SK-N-SH (cell line): Measurements from ENCODE around the gene MBTPS1. TPM values are rescaled to one million over a fixed set of nuclear protein-coding genes. Genes with fewer than 3 reads are reported as not detected.

ENCODE experiments used
- CTCF ChIA-PET: fragments of 300-600, 350-600 bp; formaldehyde crosslinking; extraction: SDS; loops from one replicate; lab custom pipeline; 2021; lab: Yijun Ruan, JAX
- POLR2A ChIA-PET: fragments of 350-600 bp; sonication (Branson Sonifier 250); formaldehyde crosslinking; extraction: SDS; loops from one replicate; lab custom pipeline; 2020; ENCODE audit warnings: antibody characterized with exemption, inconsistent platforms; lab: Yijun Ruan, JAX
- DNase-seq: peaks from one replicate; pipeline ENCODE4 v3.0.0; 2012
- H2AFZ ChIP-seq: fragments of 200-600 bp; sonication (generic); 2 replicates; pipeline ENCODE4 v1.8.1; 2016; ENCODE audit warnings: antibody characterized with exemption, mild to moderate bottlenecking, low read depth
- H3F3A ChIP-seq: fragments of 200-600 bp; sonication (generic); replicated peaks from 2 replicates; pipeline ENCODE3; 2016; ENCODE audit warnings: antibody characterized with exemption, mild to moderate bottlenecking; ENCODE audit not compliant: insufficient read depth
- H3K27ac ChIP-seq, 2 experiments: fragments of 200-500 bp in 1 of 2; fragments of 200-600 bp in 1 of 2; sonication (Bioruptor generic) in 1 of 2; sonication (generic), shearing (Covaris generic) in 1 of 2; 2 replicates each; pipeline versions ENCODE4 v1.5.1 to v1.6.1; 2014 to 2016; ENCODE audit warnings: low read depth in 2 of 2, inconsistent platforms in 1 of 2, low read length in 1 of 2, mild to moderate bottlenecking in 1 of 2, mixed read lengths in 1 of 2
- H3K27me3 ChIP-seq: fragments of 200-600 bp; sonication (generic), shearing (Covaris generic); 2 replicates; pipeline ENCODE4 v1.6.1; 2016; ENCODE audit warnings: mixed run types; ENCODE audit not compliant: insufficient read depth
- H3K36me3 ChIP-seq, 2 experiments: fragments of 200-500 bp in 1 of 2; fragments of 200-600 bp in 1 of 2; sonication (Bioruptor generic) in 1 of 2; sonication (generic) in 1 of 2; replicated peaks in 1 of 2; 2 replicates each; pipeline versions ENCODE3 to v1.5.1; 2014 to 2016; ENCODE audit warnings: low read length in 1 of 2, mild to moderate bottlenecking in 1 of 2; ENCODE audit not compliant: insufficient read depth in 2 of 2, control insufficient read depth in 1 of 2
- H3K4me1 ChIP-seq, 2 experiments: fragments of 200-500 bp in 1 of 2; fragments of 200-600 bp in 1 of 2; sonication (Bioruptor generic) in 1 of 2; sonication (generic), shearing (Covaris generic) in 1 of 2; 2 replicates each; pipeline versions ENCODE4 v1.5.1 to v1.6.1; 2014 to 2016; ENCODE audit warnings: low read depth in 1 of 2, low read length in 1 of 2, mixed run types in 1 of 2; ENCODE audit not compliant: insufficient read depth in 2 of 2, control insufficient read depth in 1 of 2
- H3K4me2 ChIP-seq: fragments of 200-600 bp; sonication (generic), shearing (Covaris generic); 2 replicates; pipeline ENCODE4 v1.6.1; 2017; ENCODE audit warnings: mixed run types
- H3K4me3 ChIP-seq, 2 experiments: fragments of 200-500 bp in 1 of 2; fragments of 200-600 bp in 1 of 2; sonication (Bioruptor generic) in 1 of 2; sonication (generic), shearing (Covaris generic) in 1 of 2; 2 replicates each; pipeline versions ENCODE4 v1.5.1 to v1.8.1; 2014 to 2016; ENCODE audit warnings: low read depth in 2 of 2, inconsistent platforms in 1 of 2, low read length in 1 of 2, mild to moderate bottlenecking in 1 of 2, mixed read lengths in 1 of 2, moderate library complexity in 1 of 2
- H3K79me2 ChIP-seq: fragments of 200-600 bp; sonication (generic); 2 replicates; pipeline ENCODE4 v1.8.1; 2017; ENCODE audit warnings: mild to moderate bottlenecking; ENCODE audit not compliant: insufficient read depth
- H3K9ac ChIP-seq: fragments of 200-600 bp; sonication (generic); 2 replicates; pipeline ENCODE4 v1.6.1; 2017; ENCODE audit warnings: mixed run types
- H3K9me2 ChIP-seq: fragments of 200-600 bp; sonication (generic); 2 replicates; pipeline ENCODE4 v1.6.1; 2017; ENCODE audit warnings: mixed run types
- H3K9me3 ChIP-seq: fragments of 200-600 bp; sonication (generic); 2 replicates; pipeline ENCODE4 v1.6.1; 2017; ENCODE audit warnings: mixed run types, mild to moderate bottlenecking, moderate library complexity
- H4K20me1 ChIP-seq: fragments of 200-600 bp; sonication (generic); 2 replicates; pipeline ENCODE4 v1.6.1; 2017; ENCODE audit warnings: mild to moderate bottlenecking, mixed run types; ENCODE audit not compliant: insufficient read depth
- EZH2phosphoT487 ChIP-seq: fragments of 200-600 bp; sonication (generic); IDR thresholded peaks from 2 replicates; pipeline ENCODE4 v1.6.1; 2017; ENCODE audit warnings: low read depth, mixed run types, mild to moderate bottlenecking, antibody characterized with exemption, moderate library complexity, borderline replicate concordance
- FOXJ3 ChIP-seq: sonication (generic); formaldehyde crosslinking; IDR thresholded peaks from 2 replicates; pipeline ENCODE4 v1.5.1; 2020; ENCODE audit warnings: mild to moderate bottlenecking, missing genetic modification reagents
- GABPA ChIP-seq: IDR thresholded peaks from 2 replicates; pipeline ENCODE4 v1.4.0; 2012; ENCODE audit warnings: low read depth, mild to moderate bottlenecking
- MXI1 ChIP-seq: IDR thresholded peaks from 2 replicates; pipeline ENCODE4 v1.6.1; 2012; ENCODE audit warnings: mild to moderate bottlenecking, low read depth, low read length, improper control_type of control experiment
- NFIC ChIP-seq: IDR thresholded peaks from 2 replicates; pipeline ENCODE4 v1.4.0; 2012; ENCODE audit warnings: borderline replicate concordance
- NRF1 ChIP-seq: IDR thresholded peaks from 2 replicates; pipeline ENCODE4 v1.6.1; 2012; ENCODE audit warnings: low read depth, mild to moderate bottlenecking, low read length
- POLR2AphosphoS5 ChIP-seq: IDR thresholded peaks from 2 replicates; pipeline ENCODE4 v1.6.1; 2012; ENCODE audit warnings: low read depth, low read length
- RFX5 ChIP-seq: IDR thresholded peaks from 2 replicates; pipeline ENCODE4 v1.6.1; 2012; ENCODE audit warnings: mild to moderate bottlenecking, improper control_type of control experiment, low read length
- SMC3 ChIP-seq: IDR thresholded peaks from 2 replicates; pipeline ENCODE4 v1.6.1; 2012; ENCODE audit warnings: low read depth, low read length, improper control_type of control experiment
- TAF1 ChIP-seq: IDR thresholded peaks from 2 replicates; pipeline ENCODE4 v1.6.1; 2012; ENCODE audit warnings: low read depth, mild to moderate bottlenecking, low read length, moderate library complexity, borderline replicate concordance
- TEAD4 ChIP-seq: IDR thresholded peaks from 2 replicates; pipeline ENCODE4 v1.4.0; 2012; ENCODE audit warnings: mild to moderate bottlenecking, borderline replicate concordance; ENCODE audit not compliant: insufficient read depth
- USF2 ChIP-seq: fragments of 150-350 bp; IDR thresholded peaks from 2 replicates; pipeline ENCODE4 v1.6.1; 2017; ENCODE audit warnings: antibody characterized with exemption, low read length, low read depth, borderline replicate concordance
- ZBTB33 ChIP-seq: IDR thresholded peaks from 2 replicates; pipeline ENCODE4 v1.4.0; 2012; ENCODE audit warnings: low read depth, borderline replicate concordance
- WGBS: methylation state at CpG from one replicate; pipeline ENCODE4 v1.1.6; 2017; ENCODE audit warnings: low lambda C conversion rate; 5-methylcytosine and 5-hydroxymethylcytosine counted together
- polyA plus RNA-seq, 3 experiments: library from polyadenylated mRNA; depleted of rRNA; stranded (reverse); fragments of >200 nt; gene quantifications; 2 replicates each; pipeline ENCODE4 v1.2.3, GENCODE V29; 2012
- TF ChIP-seq, protein P1 (sequence below): IDR thresholded peaks from 2 replicates; pipeline ENCODE4 v1.4.0; 2012; ENCODE audit warnings: low read depth

Gene MBTPS1
- polyA plus RNA-seq, 1 of the 3 experiments (the other 2 are of a cell fraction): 84.9 TPM

GRCh38 chr16:84132527-84133285, 16.0 kb upstream of the MBTPS1 start:
- Histone ChIP-seq H3F3A (no peaks in the 10 kb centered on the region), H3K9me3 (no peaks in the 10 kb centered on the region), H3K36me3 (peaks cover 13 to 15% of the 10 kb centered on the region in 2 experiments), H3K27ac (no peak overlapping the region), H3K4me1 (no peaks in the 10 kb centered on the region), H3K4me2 (no peak overlapping the region), H3K4me3 (no peak overlapping the region), H3K79me2 (peaks cover 12% of the 10 kb centered on the region), H3K9me2 (no peaks in the 10 kb centered on the region), H3K9ac (no peak overlapping the region), H2AFZ (no peak overlapping the region), H3K27me3 (no peaks in the 10 kb centered on the region), H4K20me1 (no peaks in the 10 kb centered on the region)
- ChIA-PET POLR2A (interaction anchor here (0.7 kb wide), 1 partner anchor 27 kb away, joined by 3 read pairs; no protein-coding TSS in a partner anchor), CTCF (interaction anchor here (0.8 to 2.4 kb wide), 6 partner anchors 12 to 186 kb away, joined by 3 to 8 read pairs (median 4); partner anchors contain the start of genes DNAAF1, HSDL1 and TAF1C)
- WGBS: 93% methylated on average over 7 of the region's 7 CpGs
- DNase-seq: no peak
- TF ChIP-seq POLR2AphosphoS5 (no peak), RFX5 (no peak), GABPA (no peak), USF2 (no peak), MXI1 (no peak), EZH2phosphoT487 (no peak), NRF1 (no peak), ZBTB33 (no peak), FOXJ3 (no peak), SMC3 (no peak), TAF1 (no peak), NFIC (no peak), TEAD4 (no peak)
- TF ChIP-seq, protein P1, sequence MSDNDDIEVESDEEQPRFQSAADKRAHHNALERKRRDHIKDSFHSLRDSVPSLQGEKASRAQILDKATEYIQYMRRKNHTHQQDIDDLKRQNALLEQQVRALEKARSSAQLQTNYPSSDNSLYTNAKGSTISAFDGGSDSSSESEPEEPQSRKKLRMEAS: no peak
